Cardiac fibroblast (primary cell): ENCODE data around the gene FOXD2.

Source experiments
- DNase-seq, 2 donors: peaks; one replicate each; pipeline versions ENCODE4 v3.0.0 to v3.0.0-alpha.2; 2010; ENCODE audit warnings: low read depth in 2 of 2
- H3K4me3 ChIP-seq, 2 donors: replicated peaks in 1 of 2; 1 replicate in 1 of 2; 2 replicates in 1 of 2; pipeline ENCODE4 v1.5.1; 2011; ENCODE audit warnings: low read depth in 2 of 2, low read length in 2 of 2, mild to moderate bottlenecking in 2 of 2, moderate library complexity in 1 of 2
- TF ChIP-seq, protein P1 (sequence below): IDR thresholded peaks from one replicate; pipeline ENCODE4 v1.5.1; 2011; ENCODE audit warnings: low read depth, mild to moderate bottlenecking, low read length, inconsistent platforms

The FOXD2 gene

DNA sequence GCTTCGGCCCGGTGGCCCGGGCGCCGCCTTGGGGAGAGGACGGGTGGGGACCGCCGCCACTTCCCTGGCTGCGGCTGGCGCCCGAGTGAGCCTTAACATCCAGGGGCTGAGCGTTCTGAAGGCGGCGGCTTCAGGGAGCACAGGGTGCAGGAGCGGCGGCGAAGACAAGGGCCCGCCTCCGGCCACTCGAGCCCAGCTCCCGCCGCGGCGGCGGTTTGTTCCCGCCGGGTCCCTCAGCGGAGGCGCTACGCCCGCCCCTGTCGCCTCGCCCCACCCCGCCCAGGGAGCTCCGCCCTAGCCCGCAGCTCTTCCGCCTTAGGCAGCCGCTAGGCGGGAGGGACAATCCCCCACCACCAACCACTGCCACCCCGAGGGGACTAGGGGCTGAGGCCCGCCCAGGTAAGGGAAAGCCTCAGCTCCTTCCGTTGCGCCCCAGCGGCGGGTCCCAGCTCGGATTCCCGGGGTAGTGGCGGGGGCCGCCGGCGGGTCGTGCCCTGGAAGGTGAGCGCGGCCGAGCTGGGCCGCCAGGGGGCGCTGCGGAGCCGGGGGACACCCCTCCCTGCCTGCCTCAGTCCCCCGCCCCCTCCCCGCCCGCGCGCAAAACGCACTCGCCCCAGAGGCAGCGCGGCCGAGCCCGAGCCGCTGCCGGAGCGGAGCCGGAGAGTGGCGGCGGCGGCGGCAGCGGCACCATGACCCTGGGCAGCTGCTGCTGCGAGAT lies at the start of gene FOXD2:
Gene FOXD2 (plus strand): TSS at position 598 of the 718 bp plus-strand sequence. CDS start 92 bp downstream, at position 690.
- peak; percentile 79 to 83 for DNase-seq
- H3K4me3 ChIP-seq, result peak within 1 kb of the TSS; percentile 67 to 77
- TF ChIP-seq, protein P1, sequence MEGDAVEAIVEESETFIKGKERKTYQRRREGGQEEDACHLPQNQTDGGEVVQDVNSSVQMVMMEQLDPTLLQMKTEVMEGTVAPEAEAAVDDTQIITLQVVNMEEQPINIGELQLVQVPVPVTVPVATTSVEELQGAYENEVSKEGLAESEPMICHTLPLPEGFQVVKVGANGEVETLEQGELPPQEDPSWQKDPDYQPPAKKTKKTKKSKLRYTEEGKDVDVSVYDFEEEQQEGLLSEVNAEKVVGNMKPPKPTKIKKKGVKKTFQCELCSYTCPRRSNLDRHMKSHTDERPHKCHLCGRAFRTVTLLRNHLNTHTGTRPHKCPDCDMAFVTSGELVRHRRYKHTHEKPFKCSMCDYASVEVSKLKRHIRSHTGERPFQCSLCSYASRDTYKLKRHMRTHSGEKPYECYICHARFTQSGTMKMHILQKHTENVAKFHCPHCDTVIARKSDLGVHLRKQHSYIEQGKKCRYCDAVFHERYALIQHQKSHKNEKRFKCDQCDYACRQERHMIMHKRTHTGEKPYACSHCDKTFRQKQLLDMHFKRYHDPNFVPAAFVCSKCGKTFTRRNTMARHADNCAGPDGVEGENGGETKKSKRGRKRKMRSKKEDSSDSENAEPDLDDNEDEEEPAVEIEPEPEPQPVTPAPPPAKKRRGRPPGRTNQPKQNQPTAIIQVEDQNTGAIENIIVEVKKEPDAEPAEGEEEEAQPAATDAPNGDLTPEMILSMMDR, result peak; percentile 56

DNA sequence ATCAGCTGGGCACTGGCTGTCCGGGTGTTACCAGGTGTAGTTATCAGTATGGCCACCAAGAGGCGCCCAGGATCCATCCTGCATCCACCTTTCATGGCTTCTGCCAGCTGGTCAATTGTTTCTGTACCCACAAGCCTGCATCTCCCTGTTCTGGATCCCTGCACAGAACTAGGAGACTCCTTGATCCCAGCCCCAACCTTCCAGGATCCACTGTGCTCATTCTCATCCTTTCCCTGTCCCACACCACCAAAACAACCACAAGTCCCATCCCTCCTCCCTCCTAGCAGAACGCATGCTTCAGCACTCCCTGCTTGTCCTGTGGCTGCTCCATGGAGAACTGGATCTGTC lies 49.0 kb upstream of the FOXD2 start:
- TF ChIP-seq, protein P1, result peak; percentile 87
- no peak overlapping the region for H3K4me3 ChIP-seq
- DNase-seq, result peak; percentile 72

DNA sequence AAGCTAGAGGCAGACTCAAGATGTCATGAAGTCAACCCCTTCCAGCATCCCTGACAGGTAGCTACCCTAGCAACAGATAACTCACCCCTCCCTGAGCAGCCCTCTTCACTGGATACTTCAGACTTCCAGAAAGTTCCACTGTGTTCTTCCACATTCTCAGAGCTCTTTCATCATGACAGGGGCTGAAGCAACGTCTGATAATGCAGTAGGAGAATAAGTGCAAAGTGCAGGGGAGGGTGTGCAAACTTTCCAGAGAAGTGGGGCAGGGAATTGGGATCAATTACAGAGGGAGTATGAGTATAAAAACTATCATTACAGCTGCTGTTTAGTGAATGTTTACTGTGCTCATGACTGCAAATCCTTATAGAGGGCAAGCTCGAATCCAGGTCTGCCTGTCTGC lies 48.1 kb upstream of the FOXD2 start:
- TF ChIP-seq, protein P1, result no peak
- no peak for DNase-seq
- H3K4me3 ChIP-seq, result no peak overlapping the region

DNA sequence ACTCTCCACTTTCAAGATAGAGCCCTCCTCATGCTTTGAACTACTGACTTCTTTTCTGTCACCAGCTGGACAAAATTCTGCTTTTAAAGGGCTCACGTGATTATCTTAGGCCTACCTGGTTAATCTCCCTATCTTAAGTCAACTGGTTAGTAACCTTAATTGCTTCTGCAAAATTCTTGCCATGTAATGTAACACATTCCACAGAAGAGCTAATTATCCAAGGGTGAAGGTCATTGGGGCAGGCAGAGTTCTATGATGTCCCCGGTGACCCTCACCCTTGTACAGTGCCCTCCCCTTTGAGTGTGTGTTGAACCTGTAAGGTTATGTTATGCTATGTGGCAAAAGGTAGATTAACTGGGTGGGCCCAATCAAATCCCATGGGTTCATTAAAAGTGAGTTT lies 47.0 kb upstream of the FOXD2 start:
- TF ChIP-seq, protein P1, result no peak
- DNase-seq, result no peak
- H3K4me3 ChIP-seq, result no peak overlapping the region

DNA sequence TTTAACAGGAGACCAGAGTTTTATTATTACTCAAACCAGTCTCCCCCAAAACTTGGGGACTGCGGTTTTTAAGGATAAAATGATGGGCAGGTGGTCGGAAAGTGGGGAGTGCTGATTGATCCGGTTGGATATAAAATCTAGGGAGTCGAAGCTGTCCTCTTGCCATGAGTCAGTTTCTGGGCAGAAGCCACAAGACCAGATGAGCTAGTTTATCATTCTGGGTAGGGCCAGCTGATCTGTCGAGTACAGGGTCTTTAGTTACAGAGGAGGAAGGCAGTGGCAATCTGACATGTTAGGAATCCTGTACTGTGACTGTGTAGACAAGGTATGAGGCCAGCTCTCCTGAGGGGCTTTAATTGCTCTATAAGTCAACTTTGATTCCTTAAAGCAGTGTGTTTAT lies 44.7 kb upstream of the FOXD2 start:
- H3K4me3 ChIP-seq, result no peak overlapping the region
- TF ChIP-seq, protein P1, result no peak
- DNase-seq, result no peak

DNA sequence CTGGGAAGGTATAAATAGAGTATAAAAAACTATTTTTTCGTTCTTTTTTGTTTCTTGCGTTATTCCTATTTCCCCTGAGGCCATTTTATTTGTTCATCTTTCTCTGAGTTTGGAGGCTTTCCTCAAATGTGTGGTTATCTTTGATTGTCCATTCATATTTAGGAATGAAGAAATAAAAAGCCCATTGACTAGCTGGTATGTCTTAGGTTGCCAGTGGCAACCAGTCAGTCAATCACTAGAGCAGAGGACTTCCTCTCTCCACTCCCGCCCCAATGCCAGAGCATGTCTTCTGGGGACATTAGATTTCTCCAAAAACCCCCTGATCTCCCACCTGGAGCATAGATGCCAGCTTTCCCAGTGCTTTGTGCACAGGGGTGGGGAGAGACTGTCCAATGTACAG lies 42.4 kb upstream of the FOXD2 start:
- no peak overlapping the region for H3K4me3 ChIP-seq
- TF ChIP-seq, protein P1, result no peak
- DNase-seq, result no peak
